Measurements from ENCODE around the gene ABHD12.

ABHD12 gene

DNA sequence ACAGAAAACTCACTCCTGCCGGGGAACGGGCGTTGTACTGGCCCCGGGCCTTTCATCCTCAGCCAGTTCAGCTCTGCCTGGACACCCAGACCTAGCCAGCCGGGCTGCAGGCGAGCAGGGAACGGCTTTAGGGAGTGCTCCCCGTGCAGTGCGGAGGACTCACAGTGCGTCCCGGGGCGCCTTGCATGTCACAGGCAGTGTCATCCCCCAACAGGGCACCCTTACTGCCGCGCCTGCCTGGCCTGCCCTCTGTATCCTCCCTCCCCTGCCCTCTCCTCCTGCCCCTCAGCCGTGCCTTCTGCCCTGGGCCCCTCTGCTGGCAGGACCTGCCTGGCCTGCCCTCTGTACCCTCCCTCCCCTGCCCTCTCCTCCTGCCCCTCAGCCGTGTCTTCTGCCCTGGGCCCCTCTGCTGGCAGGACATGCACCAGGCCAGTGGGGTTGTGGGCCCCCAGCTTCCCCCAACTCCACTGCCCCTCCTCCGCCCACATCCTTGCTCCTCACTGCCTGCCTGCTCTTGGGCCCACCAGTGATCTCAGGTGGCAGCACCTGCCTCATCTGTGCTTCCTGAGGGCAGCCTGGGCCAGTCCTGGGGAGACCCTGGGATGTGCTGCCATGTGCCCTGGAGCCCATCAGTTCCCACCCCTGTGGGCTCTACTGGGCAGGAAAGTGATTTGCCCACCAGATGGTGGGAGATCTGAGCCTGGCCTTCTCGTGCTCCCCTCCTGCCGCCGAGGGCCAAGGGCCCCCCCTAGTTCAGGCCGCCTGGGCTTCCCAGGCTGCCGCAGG lies 99.8 kb downstream of the ABHD12 start:
- DNase-seq (ENCODE audit: low read depth in 2 of 2) = no peak

DNA sequence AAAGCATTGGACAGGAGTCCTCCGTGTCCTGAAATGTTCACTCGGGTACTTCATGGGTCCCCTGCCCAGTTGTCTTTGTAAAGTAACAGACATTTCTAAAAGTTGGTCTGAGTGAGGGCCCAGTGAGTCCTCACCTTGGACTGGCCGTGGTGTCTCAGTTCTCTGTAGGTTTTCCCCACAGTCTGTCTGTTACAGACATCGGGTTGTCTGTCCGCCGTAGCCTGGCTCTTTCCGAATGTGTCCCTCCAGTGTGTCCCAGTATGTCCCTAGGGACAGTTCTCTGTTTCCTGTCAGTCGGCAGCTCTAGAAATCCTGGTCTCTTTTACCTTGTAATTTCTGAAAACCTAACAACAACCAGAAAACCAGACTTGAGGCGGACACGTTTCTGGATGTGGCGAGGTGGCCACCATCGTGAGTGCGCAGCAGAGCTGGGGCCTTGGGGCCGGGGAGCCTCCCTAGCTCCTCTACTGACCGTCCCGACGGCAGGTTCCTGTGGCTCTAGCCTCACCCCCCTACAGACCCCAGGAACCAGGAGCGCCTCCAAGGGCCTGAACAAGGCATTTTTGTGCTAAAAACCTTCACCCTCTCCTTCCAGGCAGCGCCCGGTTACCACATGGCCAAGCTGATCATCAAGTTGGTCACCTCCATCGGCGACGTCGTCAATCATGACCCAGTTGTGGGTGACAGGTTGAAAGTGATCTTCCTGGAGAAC lies 100.6 kb downstream of the ABHD12 start:
- DNase-seq (ENCODE audit: low read depth in 2 of 2) = no peak

DNA sequence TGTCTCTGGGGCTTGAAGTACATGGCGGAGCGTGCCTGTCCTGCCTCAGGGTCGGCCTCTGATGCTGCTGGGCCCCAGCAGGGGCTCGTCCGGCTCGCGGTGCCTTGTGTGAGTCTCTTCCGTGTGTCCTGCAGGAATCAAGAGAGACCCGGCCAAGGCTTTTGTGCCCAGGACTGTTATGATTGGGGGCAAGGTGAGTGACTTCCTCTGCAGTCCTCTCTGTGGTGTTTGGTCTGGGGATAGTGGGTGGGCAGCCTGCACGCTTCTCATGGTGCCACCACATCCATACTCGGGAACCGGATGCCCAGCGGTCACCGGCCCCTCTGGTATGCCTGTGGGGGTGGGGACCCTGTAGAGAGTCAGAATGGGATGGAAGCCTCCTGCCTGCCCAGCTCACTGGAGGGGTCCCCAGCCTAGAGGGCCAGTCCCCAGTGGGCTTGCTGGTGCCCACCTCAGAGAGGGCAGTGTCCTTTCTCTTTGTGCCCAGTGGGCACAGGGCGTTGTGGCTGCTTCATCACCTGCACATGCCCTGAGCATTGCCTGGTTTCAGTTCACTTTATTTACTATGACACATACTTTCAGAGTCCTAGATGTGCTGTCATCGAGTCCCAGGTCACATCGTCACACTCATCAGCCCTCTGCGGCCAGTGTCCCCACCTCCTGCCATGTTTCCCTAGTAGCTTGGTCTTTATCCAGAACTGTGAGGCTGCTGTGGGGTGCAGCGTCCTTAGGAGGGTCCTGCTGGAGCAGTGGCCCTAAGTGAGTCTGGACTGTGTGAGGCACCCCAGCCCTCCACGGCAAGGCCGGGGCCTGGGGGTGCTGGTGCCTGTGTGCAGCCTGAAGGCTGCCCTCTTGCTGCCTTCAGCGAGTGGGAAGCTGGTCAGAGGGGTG lies 102.1 kb downstream of the ABHD12 start:
- no peak for DNase-seq (ENCODE audit: low read depth in 2 of 2)

DNA sequence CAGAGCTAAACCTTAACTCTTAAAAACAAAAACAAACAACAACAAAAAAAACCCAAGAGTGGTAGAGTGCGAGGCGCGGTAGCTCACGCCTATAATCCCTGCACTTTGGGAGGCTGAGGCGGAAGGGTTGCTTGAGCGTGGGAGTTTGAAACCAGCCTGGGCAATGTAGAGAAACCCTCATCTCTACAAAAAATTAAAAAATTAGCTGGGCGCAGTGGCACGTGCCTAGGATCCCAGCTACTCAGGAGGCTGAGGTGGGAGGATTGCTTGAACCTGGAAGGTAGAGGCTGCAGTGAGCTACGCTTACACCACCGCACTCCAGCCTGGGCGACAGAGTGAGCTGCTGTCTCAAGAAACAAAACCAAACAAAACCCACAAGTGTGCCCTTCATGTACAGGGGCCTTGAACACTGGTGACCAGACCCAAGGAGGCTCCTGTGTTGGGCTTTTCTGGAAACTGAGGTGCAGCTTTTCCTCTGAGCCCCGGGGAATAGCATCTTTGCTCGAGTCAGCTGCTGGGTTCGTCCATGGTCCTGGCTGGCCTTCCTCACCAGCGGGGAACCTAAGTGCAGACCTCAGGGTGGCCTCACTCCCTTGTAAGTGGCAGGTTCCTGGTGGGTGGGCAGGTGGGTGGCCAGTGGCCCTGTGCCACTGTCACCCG lies 102.9 kb downstream of the ABHD12 start:
- DNase-seq (ENCODE audit: low read depth in 2 of 2) = no peak

DNA sequence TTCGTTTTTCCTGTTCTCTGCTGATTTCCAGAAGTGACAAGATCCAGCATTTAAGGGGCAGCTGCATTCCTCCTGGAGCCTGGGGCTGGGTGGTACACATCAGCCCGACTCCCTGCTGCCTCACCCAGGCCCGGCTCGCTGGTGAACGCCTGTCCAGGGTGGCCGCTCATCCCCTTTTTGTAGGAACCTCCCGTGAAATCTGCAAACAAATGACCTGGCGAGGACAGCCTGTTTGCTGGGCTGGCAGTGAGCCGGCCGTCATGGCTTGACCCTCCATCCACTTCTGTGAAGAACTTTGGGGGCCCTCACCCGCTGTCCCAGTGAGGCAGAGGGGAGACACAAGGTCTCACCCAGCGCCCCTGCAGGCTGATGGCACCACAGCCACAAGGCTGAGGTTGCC lies 103.7 kb downstream of the ABHD12 start:
- no peak for DNase-seq (ENCODE audit: low read depth in 2 of 2)

DNA sequence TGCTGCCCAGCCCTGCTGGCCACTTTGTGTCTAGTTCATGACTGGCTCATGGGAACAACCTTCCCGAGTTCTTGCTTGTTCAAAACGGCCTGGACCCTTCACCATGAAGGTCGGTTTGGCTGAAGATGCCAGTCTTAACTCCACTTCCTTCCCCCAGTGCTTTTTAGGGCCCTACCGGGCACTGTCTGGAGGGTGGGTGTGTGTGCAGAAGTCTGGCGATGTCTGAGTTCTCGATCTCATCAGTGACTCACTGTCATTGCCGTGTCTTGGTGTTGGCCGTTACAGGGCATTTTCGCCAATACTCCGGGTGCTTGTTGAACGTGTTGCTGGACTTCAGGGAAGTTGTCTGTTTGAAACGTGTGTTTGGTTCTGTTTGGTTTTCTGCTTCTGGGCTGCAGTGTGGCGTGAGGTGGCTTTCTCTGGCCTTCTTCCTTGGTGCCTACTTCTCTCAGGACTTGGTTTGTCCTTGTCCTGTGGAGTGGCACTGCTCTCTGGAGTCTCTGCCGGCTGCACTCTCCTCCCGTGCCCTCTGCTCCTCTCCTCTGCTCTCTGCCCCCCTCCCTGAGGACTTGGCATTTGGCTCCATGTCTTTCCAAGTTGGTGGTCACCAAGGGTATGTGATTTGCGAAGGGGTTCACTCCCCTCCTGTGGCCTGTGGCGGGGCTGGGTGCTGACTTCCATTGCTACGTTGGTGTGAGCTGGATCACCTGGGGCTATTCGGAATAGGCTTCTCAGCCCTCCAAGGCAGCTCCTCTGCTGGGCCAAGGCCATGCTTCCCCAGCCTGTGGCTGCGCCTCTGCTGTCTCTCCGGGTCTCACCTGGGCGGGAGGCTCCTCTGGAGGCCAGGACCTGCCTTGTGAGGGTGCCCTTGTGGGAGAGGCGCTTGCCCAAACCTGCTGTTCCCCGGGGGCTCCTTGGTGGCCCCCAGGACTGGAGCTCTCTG lies 104.5 kb downstream of the ABHD12 start:
- no peak for DNase-seq (ENCODE audit: low read depth in 2 of 2)

DNA sequence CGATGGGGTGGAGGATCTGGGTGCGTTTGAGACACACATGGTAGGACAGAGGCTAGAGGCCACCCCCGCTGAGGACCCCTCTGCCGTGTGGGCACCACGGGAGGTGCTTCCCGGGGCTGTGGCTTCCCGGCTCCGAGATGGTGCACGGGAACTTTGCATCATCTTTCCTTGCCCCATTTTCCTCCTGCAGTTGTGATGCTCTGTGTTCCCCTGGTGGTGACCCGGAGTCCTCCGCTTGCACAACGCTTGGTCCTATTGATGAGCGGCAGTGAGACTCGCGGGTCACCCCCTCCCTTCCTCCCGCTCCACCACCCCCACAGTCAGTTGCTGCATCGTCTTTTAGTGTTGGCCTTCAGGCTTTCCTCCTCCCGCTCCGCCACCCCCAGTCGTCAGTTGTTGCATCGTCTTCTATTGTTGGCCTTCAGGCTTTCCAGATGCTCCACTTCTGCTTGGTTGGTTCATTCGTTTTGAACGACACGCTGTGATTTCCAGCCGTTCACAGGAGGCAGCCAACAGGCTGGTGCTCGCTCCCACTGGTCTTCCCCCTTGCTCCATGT lies 105.5 kb downstream of the ABHD12 start:
- DNase-seq (ENCODE audit: low read depth in 2 of 2) = no peak

DNA sequence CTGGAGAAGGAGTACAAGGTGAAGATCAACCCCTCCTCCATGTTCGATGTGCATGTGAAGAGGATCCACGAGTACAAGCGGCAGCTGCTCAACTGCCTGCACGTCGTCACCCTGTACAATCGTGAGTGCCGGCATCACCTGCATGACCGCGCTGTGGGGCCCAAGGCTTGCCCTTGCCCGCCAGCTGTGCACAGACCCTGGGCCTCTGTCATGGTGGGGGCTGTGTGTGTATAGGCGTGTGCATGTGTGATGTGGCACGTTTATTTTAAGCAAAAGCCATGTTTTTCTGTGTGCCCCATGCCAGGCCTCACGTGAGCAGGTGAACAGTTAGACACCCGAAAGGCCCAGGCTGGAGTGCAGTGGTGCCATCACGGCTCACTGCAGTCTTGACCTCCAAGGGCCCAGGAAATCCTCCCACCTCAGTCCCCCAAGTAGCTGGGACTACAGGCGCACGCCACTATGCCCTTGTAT lies 106.5 kb downstream of the ABHD12 start:
- DNase-seq (ENCODE audit: low read depth in 2 of 2) = no peak

DNA sequence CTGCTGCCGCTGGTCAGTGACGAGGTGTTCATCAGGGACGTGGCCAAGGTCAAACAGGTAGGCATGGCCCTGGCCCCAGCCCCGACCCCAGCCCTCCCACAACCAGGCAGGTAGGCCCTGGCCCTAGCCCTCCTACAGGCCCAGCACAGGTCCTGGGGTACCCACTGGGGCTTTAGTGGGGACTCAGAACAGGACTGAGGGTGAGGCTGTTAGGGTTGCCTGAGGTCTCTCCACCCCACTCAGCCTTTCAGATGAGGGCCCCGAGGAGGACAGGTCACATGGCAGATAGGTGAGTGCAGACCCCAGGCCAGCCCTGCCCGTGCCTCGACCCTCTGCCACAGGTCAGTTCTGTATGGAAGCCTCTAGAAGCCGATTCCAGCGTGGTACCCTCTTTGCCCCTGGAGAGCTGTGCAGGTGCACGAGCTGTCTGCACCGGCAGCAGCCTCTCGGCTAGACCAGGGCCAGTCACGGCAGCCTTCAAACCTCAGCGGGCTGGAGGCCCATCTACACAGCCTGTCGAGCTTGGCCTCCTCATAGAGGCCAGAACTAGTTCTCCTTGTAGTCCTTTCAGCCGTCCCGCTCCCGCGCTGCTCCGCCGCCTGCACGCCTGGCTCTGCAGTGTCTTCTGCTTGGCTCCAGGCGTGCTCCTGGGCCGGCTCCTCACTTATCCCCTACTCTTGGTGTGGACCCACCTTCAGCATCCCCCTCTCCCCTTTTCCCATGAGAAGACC lies 107.2 kb downstream of the ABHD12 start:
- DNase-seq (ENCODE audit: low read depth in 2 of 2) = no peak

DNA sequence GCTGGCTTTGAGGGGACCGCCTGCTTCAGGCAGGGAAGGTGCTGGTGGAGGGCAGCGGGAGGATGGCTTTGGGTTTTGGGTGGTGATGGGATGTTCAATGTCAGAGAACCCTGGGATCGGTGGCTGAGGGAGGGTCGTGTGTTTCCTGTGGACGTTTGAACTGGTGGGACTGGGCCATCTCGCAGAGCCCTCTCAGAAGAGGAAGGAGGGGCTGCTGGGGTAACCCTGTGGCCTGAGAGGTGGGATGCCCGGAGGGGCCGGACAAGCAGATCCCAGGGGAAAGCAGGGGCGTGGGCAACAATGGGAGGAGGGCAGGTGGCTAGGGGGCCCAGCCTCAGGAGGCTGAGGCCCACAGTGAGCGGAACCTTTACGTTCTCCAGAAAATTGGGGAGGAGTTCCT lies 107.8 kb downstream of the ABHD12 start:
- no peak for DNase-seq (ENCODE audit: low read depth in 2 of 2)

DNA sequence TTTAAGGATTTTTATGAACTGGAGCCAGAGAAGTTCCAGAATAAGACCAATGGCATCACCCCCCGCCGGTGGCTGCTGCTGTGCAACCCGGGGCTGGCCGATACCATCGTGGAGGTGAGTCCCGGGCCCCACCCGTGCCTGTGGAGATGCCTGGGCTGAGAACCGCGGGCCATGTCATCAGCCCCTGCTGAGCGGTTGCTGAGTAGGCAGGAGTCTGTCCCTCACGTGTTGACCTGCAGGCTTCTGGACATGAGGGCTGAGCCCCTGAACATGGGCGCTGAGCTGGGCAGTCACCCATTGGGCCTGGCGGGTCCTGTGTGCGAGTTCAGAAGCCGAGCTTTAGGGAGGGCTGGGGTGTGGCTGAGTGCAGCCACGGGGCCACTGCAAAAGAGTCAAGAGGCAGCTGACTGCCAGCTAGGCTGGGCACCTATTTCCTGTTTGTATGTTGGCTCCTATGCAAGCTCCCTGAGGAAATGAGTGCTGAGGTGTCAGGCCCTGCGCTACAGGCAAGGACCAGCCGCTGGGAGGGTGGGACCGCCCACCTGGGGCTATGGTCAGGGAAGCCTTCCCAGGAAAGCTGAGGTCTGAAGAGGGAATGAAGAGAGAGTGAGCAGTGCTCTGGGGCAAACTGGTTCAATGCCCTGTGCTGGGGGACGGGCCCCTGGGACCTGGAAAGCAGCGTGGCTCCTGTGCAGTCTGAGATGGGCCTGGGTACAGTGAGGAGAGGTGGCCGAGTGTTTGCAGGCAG lies 108.4 kb downstream of the ABHD12 start:
- DNase-seq (ENCODE audit: low read depth in 2 of 2) = no peak

DNA sequence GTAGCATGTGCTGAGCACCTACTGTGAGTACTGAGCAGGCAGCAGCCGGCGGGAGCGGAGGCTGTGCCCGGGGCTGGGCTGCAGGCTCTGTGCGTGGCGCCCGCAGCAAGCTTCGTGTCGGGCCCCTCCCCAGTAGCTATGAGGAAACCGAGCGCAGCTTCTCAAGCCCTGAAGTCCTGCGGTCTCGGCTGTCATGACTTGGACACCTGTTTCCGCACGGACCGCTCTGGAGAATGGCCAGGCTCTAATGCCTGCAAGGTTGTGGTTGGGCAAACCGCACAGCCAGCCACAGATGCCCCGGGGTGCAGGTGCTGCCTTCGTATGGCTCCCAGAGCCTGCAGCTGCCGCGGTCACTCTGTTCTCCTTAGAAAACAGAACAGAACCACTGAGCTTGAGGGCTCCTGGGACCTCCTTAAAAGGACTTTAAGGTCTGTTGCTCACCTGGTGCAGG lies 109.1 kb downstream of the ABHD12 start:
- DNase-seq (ENCODE audit: low read depth in 2 of 2) = no peak

DNA sequence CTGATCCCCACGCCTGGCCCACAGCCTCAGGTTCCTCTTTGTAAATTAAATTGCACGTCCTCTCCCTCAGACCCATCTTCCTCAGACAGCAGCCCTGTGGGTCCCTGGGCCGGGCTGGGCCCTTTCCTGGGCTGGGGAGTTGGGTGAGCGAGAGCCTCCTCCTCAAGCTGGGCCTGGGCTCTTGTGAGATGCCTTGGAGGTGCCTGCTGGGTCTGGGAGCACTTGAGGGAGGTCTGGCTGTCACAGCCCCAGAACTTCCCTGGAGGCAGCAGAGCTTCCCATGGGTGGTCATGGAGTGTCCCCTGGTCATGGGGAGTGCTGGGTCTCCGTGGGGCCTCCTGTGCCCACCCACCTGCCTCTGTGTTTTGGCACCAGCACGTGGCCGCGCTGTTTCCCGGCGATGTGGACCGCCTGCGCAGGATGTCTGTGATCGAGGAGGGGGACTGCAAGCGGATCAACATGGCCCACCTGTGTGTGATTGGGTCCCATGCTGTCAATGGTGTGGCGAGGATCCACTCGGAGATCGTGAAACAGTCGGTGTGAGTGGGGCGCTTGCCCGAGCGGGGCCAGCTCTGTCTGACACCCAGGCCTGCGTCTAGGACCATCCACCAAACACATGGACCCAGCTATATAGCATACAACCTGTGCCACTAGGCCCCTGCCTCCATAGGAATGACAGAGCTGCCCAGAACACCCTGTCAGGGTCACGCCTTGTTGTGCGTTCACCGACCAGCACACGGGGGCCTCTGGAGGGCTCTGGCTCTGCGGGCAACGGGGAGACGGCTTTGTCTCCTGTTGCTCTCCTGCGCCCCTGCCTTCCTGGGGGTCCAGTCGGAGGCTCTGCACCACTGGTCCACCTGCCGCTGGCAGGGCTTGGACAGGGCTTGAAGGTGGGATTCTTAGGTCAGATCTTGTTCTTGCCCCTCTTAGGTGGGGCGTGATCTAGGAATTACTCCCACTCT lies 109.8 kb downstream of the ABHD12 start:
- DNase-seq (ENCODE audit: low read depth in 2 of 2) = no peak

DNA sequence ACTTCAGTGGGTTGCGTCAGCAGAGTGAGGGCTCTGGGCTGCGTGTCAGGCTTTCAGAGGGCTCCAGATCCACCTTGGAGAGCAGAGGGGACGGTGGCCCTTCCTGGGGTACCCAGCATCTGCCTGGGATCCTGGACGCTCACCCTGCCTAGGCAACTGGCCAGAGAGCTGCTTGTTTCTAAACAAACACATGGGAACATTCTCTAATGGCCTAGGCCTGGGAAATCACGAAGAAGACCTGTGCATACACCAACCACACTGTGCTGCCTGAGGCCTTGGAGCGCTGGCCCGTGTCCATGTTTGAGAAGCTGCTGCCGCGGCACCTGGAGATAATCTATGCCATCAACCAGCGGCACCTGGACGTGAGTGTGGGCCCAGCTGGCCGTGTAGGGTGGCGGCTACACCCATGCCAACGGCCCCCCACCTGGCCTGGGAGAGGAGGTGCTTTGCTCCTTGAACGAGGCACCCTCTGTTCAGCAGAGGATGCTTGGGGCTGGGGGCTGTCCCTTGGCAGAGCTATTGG lies 110.5 kb downstream of the ABHD12 start:
- no peak for DNase-seq (ENCODE audit: low read depth in 2 of 2)

DNA sequence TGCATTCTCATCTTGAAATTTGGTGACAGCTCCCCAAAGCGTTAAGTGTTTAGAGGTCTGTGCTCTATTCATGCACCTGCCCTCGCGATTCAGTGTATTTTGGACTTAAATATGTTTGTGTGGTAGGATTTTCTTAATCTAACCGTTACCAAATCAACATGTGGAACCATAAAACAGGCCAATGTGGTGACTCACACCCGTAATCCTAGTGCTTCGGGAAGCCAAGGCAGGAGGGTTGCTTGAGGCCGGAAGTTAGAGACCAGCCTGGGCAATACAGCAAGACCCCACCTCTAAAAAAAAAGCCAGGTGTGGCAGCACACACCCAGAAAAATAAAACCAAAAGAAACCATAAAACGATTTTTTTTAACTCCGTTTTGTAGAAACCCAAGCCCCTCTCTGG lies 111.2 kb downstream of the ABHD12 start:
- DNase-seq (ENCODE audit: low read depth in 2 of 2) = no peak

DNA sequence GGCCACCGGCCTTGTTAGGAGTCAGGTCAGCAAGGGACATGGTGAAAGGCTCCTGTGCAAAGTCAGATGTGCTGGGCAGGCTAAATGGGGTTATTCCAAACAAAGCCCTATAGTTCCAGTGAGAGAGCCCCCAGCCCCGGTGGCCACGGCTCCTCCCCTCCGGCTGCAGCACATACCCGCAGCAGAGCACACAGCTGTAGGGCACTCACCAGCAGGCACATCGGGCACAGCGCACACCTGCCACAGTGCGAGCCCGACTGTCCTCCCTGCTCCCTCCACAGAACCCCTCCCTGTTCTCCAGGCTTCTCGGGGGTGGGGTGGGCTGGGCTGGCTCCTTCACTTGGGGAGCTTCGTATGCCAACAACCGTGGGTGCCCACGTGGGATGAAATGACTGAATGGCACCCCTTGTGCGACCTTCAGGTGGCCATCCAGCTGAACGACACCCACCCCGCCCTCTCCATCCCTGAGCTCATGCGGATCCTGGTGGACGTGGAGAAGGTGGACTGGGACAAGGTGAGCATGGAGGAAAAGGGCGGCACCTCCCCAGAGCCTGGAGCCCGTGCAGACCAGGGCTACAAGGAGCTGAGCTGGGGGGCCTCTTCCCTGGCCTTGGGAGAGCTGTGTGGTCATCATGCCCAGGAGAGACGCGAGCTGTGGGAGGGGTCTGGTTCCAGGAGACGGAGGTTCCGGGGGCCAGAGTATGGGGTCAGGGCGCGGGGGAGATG lies 111.8 kb downstream of the ABHD12 start:
- no peak for DNase-seq (ENCODE audit: low read depth in 2 of 2)

All from stimulated activated CD8-positive, alpha-beta memory T cell treated with anti-CD3 and anti-CD28 coated beads, Interleukin-15, amount 100 ng/mL, for 4 hours (primary cell).